ENCODE data around the gene ANXA8L1. TPM values are rescaled to one million over a fixed set of nuclear protein-coding genes. Genes with fewer than 3 reads are reported as not detected.
"Not testable (repeated sequence)": the region's sequence is repeated elsewhere in the genome, so short reads cannot be mapped to it uniquely, and the experiment has no call there.

ANXA8L1 gene
- total and polyA plus RNA-seq, 2 donors = 8.6 to 46.1 TPM

DNA sequence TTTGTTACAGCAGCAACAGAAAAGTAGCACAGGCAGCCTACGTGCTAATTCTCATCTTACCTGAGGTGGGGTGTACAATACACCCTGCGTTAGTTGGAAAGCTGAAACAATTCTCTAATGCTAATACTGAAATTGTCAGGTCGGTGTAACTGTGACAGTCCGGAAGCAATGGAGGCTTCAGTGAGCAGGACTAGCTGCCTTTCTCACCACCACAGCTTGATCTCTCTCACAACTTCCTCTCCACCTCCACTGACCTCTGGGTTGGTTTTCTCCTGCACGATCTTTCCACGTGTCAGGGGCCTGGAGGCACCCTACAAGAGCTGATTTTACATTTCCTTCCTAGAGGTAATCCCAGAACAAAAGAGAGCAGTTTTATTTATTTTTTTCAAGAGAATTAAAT, 39.7 kb downstream of the ANXA8L1 start:
- not testable (repeated sequence) for H3K9me3 ChIP-seq (ENCODE audit: control insufficient read depth in 2 of 2, insufficient read depth in 1 of 2, low read length in 1 of 2); H3K36me3 ChIP-seq (ENCODE audit: control insufficient read depth in 2 of 2, insufficient read depth in 2 of 2, low read length in 1 of 2); H3K27ac ChIP-seq (ENCODE audit: low read depth in 1 of 2, low read length in 1 of 2); DNase-seq (ENCODE audit: low read depth in 6 of 9, low spot score in 9 of 9); H3K4me3 ChIP-seq (ENCODE audit: low read length in 2 of 2); H3K27me3 ChIP-seq (ENCODE audit: control insufficient read depth in 2 of 2, insufficient read depth in 1 of 2, low read length in 1 of 2); H3K4me1 ChIP-seq (ENCODE audit: control insufficient read depth in 2 of 2, insufficient read depth in 2 of 2, low read length in 2 of 2)
- 89% methylated on average over 4 of the region's 6 CpGs for WGBS

DNA sequence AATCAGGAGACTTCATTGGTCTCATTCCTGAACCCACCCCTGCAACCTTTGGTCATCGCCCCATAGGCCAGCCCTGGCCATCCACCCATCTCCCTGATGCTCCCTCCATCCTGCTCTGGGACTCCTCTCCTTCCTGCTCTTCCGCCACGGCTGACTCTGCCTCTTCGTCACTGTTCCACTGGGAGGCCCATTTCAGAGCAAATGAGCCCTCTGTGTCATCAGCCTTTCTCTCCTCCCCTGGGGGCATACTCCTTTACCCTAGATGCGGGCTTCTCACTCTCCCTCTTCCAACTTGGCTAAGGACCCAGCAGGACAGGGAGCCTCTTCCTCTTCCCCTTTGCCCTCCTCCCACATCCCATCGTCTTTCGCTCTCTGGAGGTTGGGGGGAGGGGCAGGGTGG, 42.7 kb downstream of the ANXA8L1 start:
- H3K27me3 ChIP-seq (ENCODE audit: control insufficient read depth in 2 of 2, insufficient read depth in 1 of 2, low read length in 1 of 2); H3K9me3 ChIP-seq (ENCODE audit: control insufficient read depth in 2 of 2, insufficient read depth in 1 of 2, low read length in 1 of 2); DNase-seq (ENCODE audit: low read depth in 6 of 9, low spot score in 9 of 9); H3K4me3 ChIP-seq (ENCODE audit: low read length in 2 of 2); H3K4me1 ChIP-seq (ENCODE audit: control insufficient read depth in 2 of 2, insufficient read depth in 2 of 2, low read length in 2 of 2); H3K36me3 ChIP-seq (ENCODE audit: control insufficient read depth in 2 of 2, insufficient read depth in 2 of 2, low read length in 1 of 2); H3K27ac ChIP-seq (ENCODE audit: low read depth in 1 of 2, low read length in 1 of 2): not testable (repeated sequence)
- 96% methylated on average over 5 of the region's 7 CpGs for WGBS

DNA sequence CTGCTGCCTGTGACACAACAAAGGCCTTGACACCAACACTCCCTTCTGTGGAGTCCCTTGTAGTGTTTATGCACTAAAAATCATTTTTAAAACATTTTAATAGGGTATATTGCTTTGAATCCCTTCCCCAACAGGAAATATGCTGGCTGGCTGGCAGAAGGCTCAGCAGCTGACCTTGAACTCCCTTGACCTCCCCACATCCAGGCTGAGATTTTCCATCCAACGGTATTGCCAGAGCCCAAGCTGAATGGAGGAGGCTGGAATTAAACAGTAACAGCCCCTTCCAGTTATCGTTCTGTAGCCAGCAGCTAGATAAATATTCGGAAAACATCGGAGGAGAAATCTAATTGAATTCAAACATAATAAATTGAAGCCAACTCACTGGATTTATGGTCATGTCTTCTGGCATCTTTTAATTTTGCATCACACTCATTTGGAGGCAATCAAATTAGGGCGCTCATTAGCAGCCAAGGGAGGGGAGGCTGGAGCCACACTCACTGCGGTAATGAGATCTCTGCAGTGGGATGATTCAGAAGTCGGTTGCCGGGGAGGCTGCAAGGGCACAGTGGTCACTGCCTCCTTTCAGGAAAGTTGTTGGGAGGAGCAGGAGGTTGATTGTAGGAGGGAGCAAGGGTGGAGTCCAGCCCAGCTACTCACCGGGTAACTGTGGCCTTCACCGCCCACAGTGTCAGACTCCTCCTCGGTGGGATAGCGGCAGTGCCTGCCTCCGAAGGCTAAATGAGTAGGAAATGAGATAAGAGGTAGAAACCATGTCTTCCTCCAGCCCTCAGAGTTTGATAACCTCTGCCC, 44.2 kb downstream of the ANXA8L1 start:
- not testable (repeated sequence) for H3K4me3 ChIP-seq (ENCODE audit: low read length in 2 of 2); H3K36me3 ChIP-seq (ENCODE audit: control insufficient read depth in 2 of 2, insufficient read depth in 2 of 2, low read length in 1 of 2); H3K27me3 ChIP-seq (ENCODE audit: control insufficient read depth in 2 of 2, insufficient read depth in 1 of 2, low read length in 1 of 2); DNase-seq (ENCODE audit: low read depth in 6 of 9, low spot score in 9 of 9); H3K4me1 ChIP-seq (ENCODE audit: control insufficient read depth in 2 of 2, insufficient read depth in 2 of 2, low read length in 2 of 2); H3K9me3 ChIP-seq (ENCODE audit: control insufficient read depth in 2 of 2, insufficient read depth in 1 of 2, low read length in 1 of 2); H3K27ac ChIP-seq (ENCODE audit: low read depth in 1 of 2, low read length in 1 of 2)
- WGBS = 86% methylated on average over 4 of the region's 13 CpGs

DNA sequence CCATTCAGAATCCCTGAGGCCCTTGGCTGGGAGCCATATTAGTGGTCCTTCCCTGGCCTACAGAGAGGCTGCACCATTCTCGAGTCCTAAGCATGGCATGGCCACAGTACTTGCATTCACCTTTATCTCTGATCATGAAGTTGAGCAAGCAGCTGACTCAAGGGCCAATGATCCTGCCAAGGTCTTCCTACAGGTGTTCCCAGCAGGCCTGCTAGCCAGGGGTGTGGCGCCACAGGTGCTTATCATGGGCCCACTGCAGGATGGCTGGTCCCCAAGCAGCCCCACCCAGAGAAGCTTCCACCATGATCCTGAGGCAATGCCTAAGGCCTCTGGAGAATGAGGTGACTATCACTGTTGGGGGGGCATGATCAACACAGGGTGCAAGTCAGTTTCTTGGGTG, 48.0 kb downstream of the ANXA8L1 start:
- not testable (repeated sequence) for H3K27me3 ChIP-seq (ENCODE audit: control insufficient read depth in 2 of 2, insufficient read depth in 1 of 2, low read length in 1 of 2); H3K27ac ChIP-seq (ENCODE audit: low read depth in 1 of 2, low read length in 1 of 2); H3K36me3 ChIP-seq (ENCODE audit: control insufficient read depth in 2 of 2, insufficient read depth in 2 of 2, low read length in 1 of 2); H3K4me1 ChIP-seq (ENCODE audit: control insufficient read depth in 2 of 2, insufficient read depth in 2 of 2, low read length in 2 of 2); H3K9me3 ChIP-seq (ENCODE audit: control insufficient read depth in 2 of 2, insufficient read depth in 1 of 2, low read length in 1 of 2); H3K4me3 ChIP-seq (ENCODE audit: low read length in 2 of 2); DNase-seq (ENCODE audit: low read depth in 6 of 9, low spot score in 9 of 9)
- no CpG with 5 or more reads among the region's 2 CpGs for WGBS

DNA sequence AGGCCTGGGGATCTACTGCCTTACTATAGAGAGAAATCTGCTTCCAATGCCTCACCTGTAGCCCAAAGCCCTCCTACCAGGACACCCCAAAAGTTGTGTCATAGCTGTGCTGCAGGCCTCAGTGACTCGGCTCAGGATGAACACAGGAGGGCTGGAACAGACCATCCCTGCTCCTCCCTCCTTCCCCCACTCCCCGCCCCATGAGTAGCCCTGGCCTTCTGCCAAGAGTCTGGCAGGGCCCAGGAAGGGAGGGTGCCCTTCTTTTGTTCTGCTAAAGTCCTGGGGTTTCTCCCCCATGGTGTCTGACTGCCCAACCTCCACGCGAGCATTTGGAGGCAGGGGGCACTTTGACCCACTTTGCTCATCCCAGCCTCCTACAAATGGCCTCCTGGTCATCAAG, 65.4 kb downstream of the ANXA8L1 start:
- not testable (repeated sequence) for DNase-seq (ENCODE audit: low read depth in 6 of 9, low spot score in 9 of 9); H3K27ac ChIP-seq (ENCODE audit: low read depth in 1 of 2, low read length in 1 of 2); H3K36me3 ChIP-seq (ENCODE audit: control insufficient read depth in 2 of 2, insufficient read depth in 2 of 2, low read length in 1 of 2); H3K27me3 ChIP-seq (ENCODE audit: control insufficient read depth in 2 of 2, insufficient read depth in 1 of 2, low read length in 1 of 2); H3K4me3 ChIP-seq (ENCODE audit: low read length in 2 of 2); H3K9me3 ChIP-seq (ENCODE audit: control insufficient read depth in 2 of 2, insufficient read depth in 1 of 2, low read length in 1 of 2); H3K4me1 ChIP-seq (ENCODE audit: control insufficient read depth in 2 of 2, insufficient read depth in 2 of 2, low read length in 2 of 2)
- no CpG with 5 or more reads among the region's 4 CpGs for whole genome bisulfite sequencing

Other genes starting within 250 kb of the ANXA8L1 start
- gene ANTXRL, start 88.8 kb upstream of the ANXA8L1 start, total RNA-seq = 0.57 TPM
- 0.39 TPM for gene ANTXRL, start 88.8 kb upstream of the ANXA8L1 start, polyA plus RNA-seq
- gene NPY4R, start 90.2 kb downstream of the ANXA8L1 start, total RNA-seq = 0.05 TPM
- 0.09 TPM for gene NPY4R, start 90.2 kb downstream of the ANXA8L1 start, polyA plus RNA-seq
- gene GPRIN2, start 180.9 kb downstream of the ANXA8L1 start, total RNA-seq = 0.24 TPM
- gene GPRIN2, start 180.9 kb downstream of the ANXA8L1 start, polyA plus RNA-seq = 0.82 TPM
- gene SYT15, start 203.4 kb downstream of the ANXA8L1 start, total RNA-seq = 0.80 TPM
- gene SYT15, start 203.4 kb downstream of the ANXA8L1 start, polyA plus RNA-seq = 2.6 TPM